Right lobe of liver (tissue), 6 donors: ENCODE results near the gene HCST. TPM values are rescaled to one million over a fixed set of nuclear protein-coding genes. Genes with fewer than 3 reads are reported as not detected.
"Not testable (repeated sequence)": the region's sequence is repeated elsewhere in the genome, so short reads cannot be mapped to it uniquely, and the experiment has no call there.

Experiments used
- ATAC-seq, 4 donors: fragments of 200-7000 bp; cut with Tn5 transposase; one replicate each; pipeline ENCODE4 v1.9.1; 2020; ENCODE audit warnings: mild to moderate bottlenecking in 4 of 4, moderate library complexity in 4 of 4
- DNase-seq, 3 donors: peaks; one replicate each; pipeline ENCODE4 v3.0.0-alpha.2; 2020
- H3K27ac ChIP-seq, 3 donors: fragments of 200-600 bp; one replicate each; pipeline ENCODE4 v1.8.0; 2022
- H3K27me3 ChIP-seq, 2 donors: fragments of 200-600 bp; one replicate each; pipeline ENCODE4 v1.8.0; 2022
- H3K36me3 ChIP-seq, 4 donors: fragments of 200-600 bp; sonication (generic) in 1 of 4; one replicate each; pipeline versions ENCODE4 v1.5.1 to v1.8.0; 2017 to 2022; ENCODE audit warnings: control low read depth in 1 of 4
- H3K4me1 ChIP-seq, 4 donors: fragments of 200-600 bp; sonication (generic) in 1 of 4; one replicate each; pipeline versions ENCODE4 v1.5.1 to v1.8.0; 2017 to 2022; ENCODE audit warnings: control low read depth in 1 of 4
- H3K4me3 ChIP-seq, 3 donors: fragments of 200-600 bp; one replicate each; pipeline ENCODE4 v1.8.0; 2022
- H3K9me3 ChIP-seq, 4 donors: fragments of 200-600 bp; sonication (generic) in 1 of 4; one replicate each; pipeline versions ENCODE4 v1.5.1 to v1.8.0; 2017 to 2022; ENCODE audit warnings: control low read depth in 1 of 4
- CTCF ChIP-seq, 4 donors: fragments of 200-600 bp in 3 of 4; fragments of 450-650 bp in 1 of 4; IDR thresholded peaks; one replicate each; pipeline versions ENCODE4 v1.5.1 to v1.8.0; 2016 to 2022; ENCODE audit warnings: antibody characterized with exemption in 4 of 4, mild to moderate bottlenecking in 2 of 4
- POLR2A ChIP-seq: fragments of 450-650 bp; IDR thresholded peaks from one replicate; pipeline ENCODE4 v1.6.1; 2017; ENCODE audit warnings: antibody characterized with exemption, mild to moderate bottlenecking
- WGBS: methylation state at CpG from one replicate; pipeline ENCODE4 v1.1.6; 2018; ENCODE audit warnings: low coverage, low lambda C conversion rate; ENCODE audit not compliant: insufficient coverage; ENCODE audit errors: missing lambda C conversion rate; 5-methylcytosine and 5-hydroxymethylcytosine counted together
- intact Hi-C, 2 donors: fragments of 100-400 bp; cut with DNase I; formaldehyde crosslinking; loops; one replicate each; pipeline versions ENCODE4 v1.11.2 to v1.14.1; 2022
- total RNA-seq, 6 experiments: library from RNA; depleted of rRNA in 2 of 6; stranded (reverse); fragments of >200 nt in 2 of 6; fragmentation: NEBNext Ultra II Directional in 3 of 6; extraction: Animal tissue kit (Norgen Biotek cat#: 25700) in 3 of 6; gene quantifications; one replicate each; pipeline versions ENCODE4 v1.1.0 to v1.2.4, GENCODE V29; 2016 to 2023
- donor health status: DM: no; HTN: yes; CAD: no.
- donor health status: DM: no; HTN: no; CAD: no.
- donor health status: DM: no; HTN: no; CAD: no.
- donor health status: DM: no; HTN: yes; CAD: no.
- donor health status: DM: no; HTN: yes; CAD: no.

The HCST gene
- total RNA-seq, 6 experiments from 2014 or later: 1.7 to 4.2 (median 2.4) TPM; not detected in 1

GRCh38 chr19:35869327-35870123 lies 32.8 kb upstream of the HCST start:
- H3K4me1 ChIP-seq: peaks cover 0 to 14% (median 0%) of the 10 kb centered on the region in 4 donors
- intact Hi-C loops: no loop called here
- no peak overlapping the region for H3K27ac ChIP-seq
- H3K9me3 ChIP-seq: no peaks in the 10 kb centered on the region
- 4% methylated on average over 15 of the region's 51 CpGs for WGBS
- peaks cover 0 to 18% of the 10 kb centered on the region in 2 donors for H3K27me3 ChIP-seq
- TF ChIP-seq CTCF (IDR thresholded peaks at IDR 0.05) (no peak), POLR2A (no peak)
- ATAC-seq (peak; percentile 6 to 56 (median 44)), DNase-seq (peak in 1 of 3 donors; percentile 41)
- H3K4me3 ChIP-seq: no peak overlapping the region
- H3K36me3 ChIP-seq: no peaks in the 10 kb centered on the region

- DNase-seq, ATAC-seq, H3K4me3 ChIP-seq, H3K36me3 ChIP-seq, H3K27ac ChIP-seq, H3K9me3 ChIP-seq, intact Hi-C loops: not testable (repeated sequence)
- WGBS: 26% methylated on average over 16 of the region's 26 CpGs
- H3K4me1 ChIP-seq: peaks cover 0 to 14% (median 0%) of the 10 kb centered on the region in 4 donors
- H3K27me3 ChIP-seq: peaks cover 0 to 18% of the 10 kb centered on the region in 2 donors
These were observed 32.1 kb upstream of the HCST start for GRCh38 chr19:35870124-35870736.

- intact Hi-C loops: no loop called here
These were observed 31.5 kb upstream of the HCST start for GRCh38 chr19:35870798-35871197.

GRCh38 chr19:35871611-35872010 lies 30.7 kb upstream of the HCST start:
- WGBS: 60% methylated on average over 3 of the region's 12 CpGs
- DNase-seq: no peak
- intact Hi-C loops: no loop called here

More at GRCh38 chr19:35870798-35871197, 31.5 kb upstream of the HCST start:
- DNase-seq (no peak), ATAC-seq (no peak)
- Histone ChIP-seq H3K4me3 (no peak overlapping the region), H3K27ac (no peak overlapping the region), H3K27me3 (peaks cover 0 to 18% of the 10 kb centered on the region in 2 donors), H3K36me3 (no peaks in the 10 kb centered on the region), H3K9me3 (no peaks in the 10 kb centered on the region), H3K4me1 (peaks cover 0 to 14% (median 0%) of the 10 kb centered on the region in 4 donors)
- no peak for TF ChIP-seq POLR2A
- TF ChIP-seq CTCF (IDR thresholded peaks at IDR 0.05): no peak
- 57% methylated on average over 1 of the region's 12 CpGs for WGBS

More at GRCh38 chr19:35871611-35872010, 30.7 kb upstream of the HCST start:
- Histone ChIP-seq H3K27ac (no peak overlapping the region), H3K9me3 (no peaks in the 10 kb centered on the region), H3K36me3 (no peaks in the 10 kb centered on the region), H3K4me3 (no peak overlapping the region), H3K27me3 (peaks cover 0 to 18% of the 10 kb centered on the region in 2 donors), H3K4me1 (peaks cover 0 to 14% (median 0%) of the 10 kb centered on the region in 4 donors)
- TF ChIP-seq POLR2A (no peak), CTCF (IDR thresholded peaks at IDR 0.05) (no peak)
- no peak for ATAC-seq
